ENCODE measurements around the gene TXNDC8. TPM values are rescaled to one million over a fixed set of nuclear protein-coding genes. Genes with fewer than 3 reads are reported as not detected.

TXNDC8 gene
- total RNA-seq = not detected
- long read RNA-seq = 0 reads

GRCh38 chr9:110337727-110338126 is at the start of gene TXNDC8:
Gene TXNDC8 (minus strand): TSS chr9:110337863.
- Histone ChIP-seq H3K27ac (no peak within 1 kb of the TSS), H3K9me3 (no peaks in the 10 kb centered on the region), H3K4me3 (no peak within 1 kb of the TSS), H3K4me1 (no peaks in the 10 kb centered on the region), H3K36me3 (no peaks in the 10 kb centered on the region), H3K27me3 (ENCODE audit: low read depth) (no peaks in the 10 kb centered on the region)
- no peak for TF ChIP-seq CTCF (IDR thresholded peaks at IDR 0.05)
- intact Hi-C loops (cut with DNase I) = no loop called here
- ATAC-seq (no peak), DNase-seq (no peak)

- intact Hi-C loops (cut with DNase I) = no loop called here
- DNase-seq = no peak
- H3K4me3 ChIP-seq = no peak overlapping the region
- no peaks in the 10 kb centered on the region for H3K27me3 ChIP-seq (ENCODE audit: low read depth)
- ATAC-seq = no peak
- no peak for TF ChIP-seq CTCF (IDR thresholded peaks at IDR 0.05)
- no peaks in the 10 kb centered on the region for H3K4me1 ChIP-seq
- H3K36me3 ChIP-seq = peaks cover 15% of the 10 kb centered on the region
- H3K27ac ChIP-seq = no peak overlapping the region
- no peaks in the 10 kb centered on the region for H3K9me3 ChIP-seq
These were observed 45.8 kb upstream of the TXNDC8 start for GRCh38 chr9:110383491-110383890.

- Histone ChIP-seq H3K4me3 (no peak overlapping the region), H3K27ac (no peak overlapping the region), H3K9me3 (no peaks in the 10 kb centered on the region), H3K4me1 (no peaks in the 10 kb centered on the region), H3K36me3 (peaks cover 12% of the 10 kb centered on the region), H3K27me3 (ENCODE audit: low read depth) (no peaks in the 10 kb centered on the region)
- ATAC-seq (no peak), DNase-seq (no peak)
- intact Hi-C loops (cut with DNase I) = no loop called here
- TF ChIP-seq CTCF (IDR thresholded peaks at IDR 0.05) = no peak
These were observed 45.1 kb upstream of the TXNDC8 start for GRCh38 chr9:110382731-110383130.

- no peak overlapping the region for H3K27ac ChIP-seq
- no peaks in the 10 kb centered on the region for H3K36me3 ChIP-seq
- ATAC-seq = no peak
- DNase-seq = no peak
- no peaks in the 10 kb centered on the region for H3K4me1 ChIP-seq
- H3K27me3 ChIP-seq (ENCODE audit: low read depth) = peaks cover 6% of the 10 kb centered on the region
- H3K4me3 ChIP-seq = no peak overlapping the region
- intact Hi-C loops (cut with DNase I) = no loop called here
- TF ChIP-seq CTCF (IDR thresholded peaks at IDR 0.05) = no peak
- H3K9me3 ChIP-seq = no peaks in the 10 kb centered on the region
These were observed 33.8 kb upstream of the TXNDC8 start for GRCh38 chr9:110371411-110372007.

GRCh38 chr9:110370315-110370714 is 32.7 kb upstream of the TXNDC8 start:
- intact Hi-C loops (cut with DNase I) = no loop called here
- Histone ChIP-seq H3K4me1 (no peaks in the 10 kb centered on the region), H3K27ac (no peak overlapping the region), H3K4me3 (no peak overlapping the region), H3K9me3 (no peaks in the 10 kb centered on the region), H3K36me3 (no peaks in the 10 kb centered on the region), H3K27me3 (ENCODE audit: low read depth) (peaks cover 6% of the 10 kb centered on the region)
- DNase-seq (no peak), ATAC-seq (no peak)
- no peak for TF ChIP-seq CTCF (IDR thresholded peaks at IDR 0.05)
